ENCODE data around the gene CCNDBP1. TPM values are rescaled to one million over a fixed set of nuclear protein-coding genes. Genes with fewer than 3 reads are reported as not detected.

Gene CCNDBP1
- total and polyA plus RNA-seq, 2 of the 8 experiments (the other 6 are each of a cell fraction or from before 2014, with no cell fraction given), result 23.4 to 29.0 TPM

- H2BK20ac ChIP-seq (ENCODE audit: low read length), result no peak overlapping the region
- DNase-seq (ENCODE audit: low read depth in 1 of 2, low spot score in 2 of 2) (no peak), FAIRE-seq (no peak)
- H4K5ac ChIP-seq (ENCODE audit: insufficient read length, low read depth, low read length), result no peak overlapping the region
- H4K20me1 ChIP-seq (replicated peaks in 1 of 2; ENCODE audit: control insufficient read depth in 1 of 2, insufficient read depth in 2 of 2, low read length in 2 of 2), result no peaks in the 10 kb centered on the region
- no peaks in the 10 kb centered on the region for H3K27me3 ChIP-seq (replicated peaks in 1 of 4; ENCODE audit: control insufficient read depth in 3 of 4, extremely low read depth in 1 of 4, insufficient read depth in 3 of 4, low read length in 3 of 4)
- H2AK5ac ChIP-seq (ENCODE audit: low read depth, low read length), result no peak overlapping the region
- H3K9ac ChIP-seq (replicated peaks in 1 of 4; ENCODE audit: extremely low read depth in 1 of 4, low read depth in 3 of 4, low read length in 3 of 4), result no peak overlapping the region
- no peak overlapping the region for H3K27ac ChIP-seq (ENCODE audit: low read depth, low read length)
- no peak overlapping the region for H2BK15ac ChIP-seq (ENCODE audit: low read length)
- no peak overlapping the region for H2BK12ac ChIP-seq (ENCODE audit: low read depth, low read length)
- H3K56ac ChIP-seq (replicated peaks; ENCODE audit: insufficient read length, low read depth, low read length), result no peak overlapping the region
- H2AFZ ChIP-seq (ENCODE audit: low read length), result no peak overlapping the region
- no peak overlapping the region for H3K4me3 ChIP-seq (ENCODE audit: extremely low read depth in 1 of 4, insufficient read depth in 2 of 4, low read depth in 3 of 4, low read length in 4 of 4)
- H3K79me1 ChIP-seq (ENCODE audit: low read depth, low read length), result no peaks in the 10 kb centered on the region
- H4K8ac ChIP-seq (ENCODE audit: extremely low read depth, insufficient read depth, low read length), result no peak overlapping the region
- 90% methylated on average over 4 of the region's 4 CpGs; no CpG with 5 or more reads in 1 of the 2 experiments for WGBS, 2 experiments (ENCODE audit: extremely low coverage in 1 of 2, insufficient coverage in 1 of 2, insufficient read length in 1 of 2, insufficient replicate concordance in 2 of 2, low coverage in 1 of 2, low lambda C conversion rate in 2 of 2, missing lambda C conversion rate in 1 of 2)
- H3K23ac ChIP-seq (ENCODE audit: insufficient read length), result no peak overlapping the region
- H3K79me2 ChIP-seq (ENCODE audit: control insufficient read depth in 1 of 2, insufficient read depth in 2 of 2, low read length in 2 of 2), result no peaks in the 10 kb centered on the region
- no peaks in the 10 kb centered on the region for H3K9me3 ChIP-seq (ENCODE audit: insufficient read depth in 2 of 2, low read depth in 1 of 2, low read length in 1 of 2)
- POLR2A ChIA-PET (ENCODE audit: partially characterized antibody), result interaction anchor here (0.6 kb wide), 1 partner anchor 18 kb away, joined by 3 read pairs; no protein-coding TSS in a partner anchor
- H3K18ac ChIP-seq (ENCODE audit: extremely low read depth, low read length), result no peak overlapping the region
- H3K4me1 ChIP-seq (replicated peaks in 1 of 4; ENCODE audit: control insufficient read depth in 3 of 4, insufficient read depth in 4 of 4, low read length in 3 of 4), result no peaks in the 10 kb centered on the region
- no peak overlapping the region for H3K4ac ChIP-seq (replicated peaks; ENCODE audit: insufficient read length, low read depth, low read length)
- H2BK120ac ChIP-seq (replicated peaks; ENCODE audit: low read depth, low read length), result no peak overlapping the region
- no peak overlapping the region for H2BK5ac ChIP-seq (ENCODE audit: low read depth, low read length)
- no peaks in the 10 kb centered on the region for H3K36me3 ChIP-seq (ENCODE audit: control insufficient read depth in 2 of 4, insufficient read depth in 4 of 4, low read length in 3 of 4)
- H3K14ac ChIP-seq (ENCODE audit: insufficient read length), result no peak overlapping the region
- CTCF ChIA-PET (ENCODE audit: partially characterized antibody), result interaction anchor here (0.8 to 6.7 kb wide), 4 partner anchors 15 to 42 kb away, joined by 3 to 39 read pairs (median 6); no protein-coding TSS in a partner anchor
- H3K4me2 ChIP-seq (ENCODE audit: insufficient read depth in 1 of 2, low read depth in 2 of 2, low read length in 2 of 2), result no peak overlapping the region
- H3K23me2 ChIP-seq (ENCODE audit: low read depth, low read length), result no peaks in the 10 kb centered on the region
- no peak overlapping the region for H4K91ac ChIP-seq (replicated peaks; ENCODE audit: insufficient read length, low read length)
- TF ChIP-seq TBP (IDR thresholded peaks at IDR 0.05; ENCODE audit: low read depth, low read length) (no peak), SUZ12 (IDR thresholded peaks at IDR 0.05; ENCODE audit: low read length) (no peak), RAD21 (IDR thresholded peaks at IDR 0.05 in 1 of 2, conservative IDR thresholded peaks at IDR 0.05 in 1 of 2; ENCODE audit: low read depth in 2 of 2, low read length in 2 of 2) (no peak), CBX8 (IDR thresholded peaks at IDR 0.05; ENCODE audit: borderline replicate concordance, low read depth, low read length) (no peak), SRF (IDR thresholded peaks at IDR 0.05; ENCODE audit: low read depth, low read length) (no peak), POLR2AphosphoS5 (IDR thresholded peaks at IDR 0.05; ENCODE audit: low read depth, low read length) (no peak), CREB1 (IDR thresholded peaks at IDR 0.05) (no peak), SIN3A (conservative IDR thresholded peaks at IDR 0.05 in 1 of 2, IDR thresholded peaks at IDR 0.05 in 1 of 2; ENCODE audit: low read depth in 1 of 2, low read length in 2 of 2) (no peak), GTF2F1 (IDR thresholded peaks at IDR 0.05; ENCODE audit: borderline replicate concordance, low read depth, low read length) (no peak), KDM1A (IDR thresholded peaks at IDR 0.05; ENCODE audit: borderline replicate concordance, low read length) (no peak), RXRA (IDR thresholded peaks at IDR 0.05; ENCODE audit: insufficient read depth, low read depth, low read length) (no peak), CTBP2 (IDR thresholded peaks at IDR 0.05; ENCODE audit: borderline replicate concordance, insufficient read depth, insufficient read length, low read length) (no peak), BACH1 (IDR thresholded peaks at IDR 0.05; ENCODE audit: low read length) (no peak), POLR2A (IDR thresholded peaks at IDR 0.05; ENCODE audit: control extremely low read depth in 1 of 2, low read depth in 2 of 2, low read length in 2 of 2) (no peak), SIRT6 (IDR thresholded peaks at IDR 0.05; ENCODE audit: low read length) (no peak), JUND (IDR thresholded peaks at IDR 0.05; ENCODE audit: low read length) (no peak)
These were observed 58.9 kb downstream of the CCNDBP1 start for GRCh38 chr15:43244092-43244491.

Data from H1 (cell line).